Ovary (tissue), 9 donors: ENCODE data around the gene KCNB1. TPM values are rescaled to one million over a fixed set of nuclear protein-coding genes. Genes with fewer than 3 reads are reported as not detected.

Experiments used
- DNase-seq, 5 donors: peaks; one replicate each; pipeline ENCODE4 v3.0.0-alpha.2; 2019 to 2020
- H3K27ac ChIP-seq, 2 donors: fragments of 200-600 bp; one replicate each; pipeline versions ENCODE4 v1.5.1 to v1.8.0; 2019 to 2022
- H3K27me3 ChIP-seq: fragments of 200-600 bp; one replicate; pipeline ENCODE4 v1.8.0; 2022
- H3K36me3 ChIP-seq: fragments of 200-600 bp; sonication (generic); one replicate; pipeline ENCODE4 v1.5.1; 2019
- H3K4me1 ChIP-seq: one replicate; pipeline ENCODE4 v1.8.1; 2013; ENCODE audit warnings: mild to moderate bottlenecking, moderate library complexity; ENCODE audit not compliant: insufficient read depth
- H3K4me3 ChIP-seq: fragments of 200-600 bp; sonication (generic); one replicate; pipeline ENCODE4 v1.5.1; 2017
- H3K9me3 ChIP-seq, 2 donors: fragments of 200-600 bp in 1 of 2; sonication (generic) in 1 of 2; one replicate each; pipeline versions ENCODE4 v1.5.1 to v1.8.1; 2013 to 2019; ENCODE audit warnings: mild to moderate bottlenecking in 1 of 2, moderate library complexity in 1 of 2
- EP300 ChIP-seq: sonication (generic); formaldehyde crosslinking; IDR thresholded peaks from one replicate; pipeline ENCODE4 v1.6.1; 2017; ENCODE audit warnings: antibody characterized with exemption
- POLR2A ChIP-seq: fragments of 450-650 bp; IDR thresholded peaks from one replicate; pipeline ENCODE4 v1.6.1; 2017; ENCODE audit warnings: antibody characterized with exemption, mild to moderate bottlenecking, moderate library complexity
- WGBS, 3 donors: extraction: QIAGEN DNeasy Blood & Tissue Kit in 1 of 3; methylation state at CpG; one replicate each; pipeline versions ENCODE4 v1.1.5 to v1.1.7; 2013 to 2017; 5-methylcytosine and 5-hydroxymethylcytosine counted together
- intact Hi-C, 4 donors: fragments of 100-400 bp; cut with DNase I; formaldehyde crosslinking; loops; one replicate each; pipeline versions ENCODE4 v1.11.0 to v1.15.1; 2022 to 2023
- polyA plus RNA-seq, 2 donors: library from polyadenylated mRNA; stranded (reverse); fragments of 200-250 nt in 1 of 2; fragments of 350-450 nt in 1 of 2; fragmentation: Illumina TruSeq in 1 of 2; extraction: RNeasy Lipid Tissue Mini Kit (QIAGEN cat#74804) in 1 of 2; gene quantifications; one replicate each; pipeline ENCODE4 v1.2.3, GENCODE V29; 2013 to 2014
- total RNA-seq, 7 donors: library from RNA; depleted of rRNA in 2 of 7; stranded (reverse); fragments of >200 nt in 2 of 7; fragmentation: NEBNext Ultra II Directional in 3 of 7; extraction: Animal tissue kit (Norgen Biotek cat#: 25700) in 3 of 7; gene quantifications; one replicate each; pipeline versions ENCODE4 v1.1.0 to v1.2.4, GENCODE V29; 2016 to 2023
- TF ChIP-seq, protein P1 (sequence below), 3 donors: fragments of 450-650 bp in 2 of 3; fragments of 200-600 bp in 1 of 3; IDR thresholded peaks; one replicate each; pipeline versions ENCODE4 v1.5.1 to v1.8.0; 2016 to 2022; ENCODE audit warnings: antibody characterized with exemption in 3 of 3, mild to moderate bottlenecking in 1 of 3
- donor health status: DM: no; HTN: no; CAD: no; lungs with moderate emphysema.
- donor health status: DM: no; HTN: no; CAD: no.
- donor health status: Bipolar disorder and iron deficiency.
- donor health status: DM: yes; HTN: yes; CAD: no.
- donor health status: DM: no; HTN: no; CAD: no.
- donor health status: DM: yes; HTN: yes; CAD: no.

Gene KCNB1
- total and polyA plus RNA-seq, 9 donors, result 0.12 to 5.4 (median 1.3) TPM

DNA sequence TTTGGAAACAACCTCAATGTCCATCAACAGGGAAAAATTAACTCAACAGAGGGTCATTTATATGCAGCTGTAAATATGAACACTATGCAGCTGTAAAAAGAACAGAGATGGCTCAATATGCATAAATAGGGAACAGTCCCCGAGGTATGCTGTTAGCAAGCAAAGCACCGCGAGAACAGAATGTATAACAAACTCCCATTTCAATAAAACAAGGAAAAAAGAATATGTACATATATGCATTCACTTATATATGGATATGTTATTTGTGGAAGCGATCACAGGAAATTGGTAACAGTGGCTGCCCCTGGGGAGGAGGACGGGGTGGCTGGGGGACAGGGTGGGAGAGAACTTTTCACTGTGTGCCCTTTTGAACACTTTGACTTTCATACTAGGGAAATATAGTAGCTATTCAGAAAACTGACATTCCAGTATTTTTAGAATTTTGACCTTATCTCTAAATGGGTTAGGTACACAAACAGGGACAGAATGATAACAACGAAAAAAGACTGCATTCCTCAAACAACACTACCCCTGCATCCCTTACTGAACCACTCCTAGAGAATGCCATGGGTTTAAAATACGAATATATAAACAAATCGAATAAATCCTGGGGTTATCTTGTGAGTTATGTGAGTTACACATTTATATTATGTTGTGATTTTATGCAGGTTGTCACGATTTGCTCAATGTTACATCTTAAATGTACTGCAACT is 64.5 kb downstream of the KCNB1 start:
- no peak overlapping the region for H3K27ac ChIP-seq

DNA sequence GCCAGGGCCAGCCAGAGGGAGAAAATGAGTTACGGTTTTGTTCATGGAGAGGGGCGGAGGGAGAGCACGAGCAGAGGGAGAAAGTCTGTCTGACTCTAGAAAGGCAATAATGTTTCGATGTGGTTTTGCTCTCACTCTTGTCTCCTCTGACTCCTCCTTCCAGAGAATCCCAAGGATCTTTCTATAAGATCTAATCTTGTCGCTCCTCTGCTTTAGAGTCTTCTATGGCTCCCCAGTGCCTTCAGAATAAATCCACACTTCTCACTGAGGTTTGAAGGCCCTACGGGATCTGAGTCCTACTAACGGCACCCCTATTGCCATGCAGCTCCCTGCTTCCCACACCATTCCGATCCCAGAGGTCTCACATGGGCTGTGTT is 66.8 kb downstream of the KCNB1 start:
- intact Hi-C loops, result loop anchor here in 1 of 4 donors (10.0 kb wide), 1 partner anchor 189 kb away; no protein-coding TSS in a partner anchor
- 71 to 82% (median 81%) methylated on average over 8 of the region's 8 CpGs for WGBS, 3 donors
- Histone ChIP-seq H3K27me3 (no peaks in the 10 kb centered on the region), H3K4me1 (no peaks in the 10 kb centered on the region), H3K27ac (no peak overlapping the region), H3K4me3 (no peak overlapping the region), H3K9me3 (no peaks in the 10 kb centered on the region), H3K36me3 (no peaks in the 10 kb centered on the region)
- TF ChIP-seq, protein P1, sequence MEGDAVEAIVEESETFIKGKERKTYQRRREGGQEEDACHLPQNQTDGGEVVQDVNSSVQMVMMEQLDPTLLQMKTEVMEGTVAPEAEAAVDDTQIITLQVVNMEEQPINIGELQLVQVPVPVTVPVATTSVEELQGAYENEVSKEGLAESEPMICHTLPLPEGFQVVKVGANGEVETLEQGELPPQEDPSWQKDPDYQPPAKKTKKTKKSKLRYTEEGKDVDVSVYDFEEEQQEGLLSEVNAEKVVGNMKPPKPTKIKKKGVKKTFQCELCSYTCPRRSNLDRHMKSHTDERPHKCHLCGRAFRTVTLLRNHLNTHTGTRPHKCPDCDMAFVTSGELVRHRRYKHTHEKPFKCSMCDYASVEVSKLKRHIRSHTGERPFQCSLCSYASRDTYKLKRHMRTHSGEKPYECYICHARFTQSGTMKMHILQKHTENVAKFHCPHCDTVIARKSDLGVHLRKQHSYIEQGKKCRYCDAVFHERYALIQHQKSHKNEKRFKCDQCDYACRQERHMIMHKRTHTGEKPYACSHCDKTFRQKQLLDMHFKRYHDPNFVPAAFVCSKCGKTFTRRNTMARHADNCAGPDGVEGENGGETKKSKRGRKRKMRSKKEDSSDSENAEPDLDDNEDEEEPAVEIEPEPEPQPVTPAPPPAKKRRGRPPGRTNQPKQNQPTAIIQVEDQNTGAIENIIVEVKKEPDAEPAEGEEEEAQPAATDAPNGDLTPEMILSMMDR (IDR thresholded peaks at IDR 0.05), result no peak
- TF ChIP-seq POLR2A, result no peak
- TF ChIP-seq EP300, result no peak
- no peak for DNase-seq

More for the DNA sequence above, 64.5 kb downstream of the KCNB1 start:
- H3K27me3 ChIP-seq, result no peaks in the 10 kb centered on the region
- intact Hi-C loops, result loop anchor here in 1 of 4 donors (10.0 kb wide), 1 partner anchor 187 kb away; no protein-coding TSS in a partner anchor
- H3K4me1 ChIP-seq, result no peaks in the 10 kb centered on the region
- no peaks in the 10 kb centered on the region for H3K9me3 ChIP-seq
- DNase-seq, result no peak
- H3K36me3 ChIP-seq, result no peaks in the 10 kb centered on the region
- 31 to 45% (median 45%) methylated on average over 9 of the region's 9 CpGs for WGBS, 3 donors
- no peak overlapping the region for H3K4me3 ChIP-seq
- TF ChIP-seq EP300 (no peak), POLR2A (no peak)
- TF ChIP-seq, protein P1 (IDR thresholded peaks at IDR 0.05), result no peak

DNA sequence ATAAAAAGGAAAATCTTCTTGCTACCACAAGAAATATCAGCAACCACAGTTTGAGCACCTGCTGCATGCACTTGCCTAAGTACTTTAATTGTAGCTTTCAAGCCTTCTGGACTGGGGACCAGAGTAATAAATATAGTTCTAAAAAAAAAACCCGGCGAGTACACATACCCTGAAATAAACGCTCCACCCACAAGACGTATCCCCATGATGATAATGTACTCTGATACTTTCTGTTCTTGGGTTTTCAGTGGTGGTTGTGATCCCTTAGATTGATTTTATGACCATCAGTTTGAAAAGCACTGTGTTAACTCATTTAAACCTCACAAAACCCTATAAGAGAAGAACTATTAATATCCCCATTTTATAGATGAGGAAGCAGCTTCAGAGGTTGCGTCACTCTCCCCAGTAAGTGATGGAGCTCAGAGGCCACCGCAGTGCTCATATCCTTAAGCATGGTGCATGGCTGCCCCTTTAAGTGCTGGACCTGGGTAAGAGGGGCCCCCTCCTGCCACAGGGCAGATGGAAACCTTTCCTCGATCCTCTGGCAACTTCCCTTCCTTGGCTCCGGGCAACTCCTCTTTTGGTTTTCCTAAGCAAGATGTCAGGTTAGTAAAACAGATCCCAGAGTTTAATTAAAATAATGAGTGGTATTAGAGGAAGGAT is 67.3 kb downstream of the KCNB1 start:
- H3K27ac ChIP-seq, result no peak overlapping the region
- no peak for TF ChIP-seq EP300
- H3K27me3 ChIP-seq, result no peaks in the 10 kb centered on the region
- 59 to 65% (median 65%) methylated on average over 8 of the region's 8 CpGs for WGBS, 3 donors
- intact Hi-C loops, result loop anchor here in 1 of 4 donors (10.0 kb wide), 1 partner anchor 190 kb away; no protein-coding TSS in a partner anchor
- no peak for DNase-seq
- no peaks in the 10 kb centered on the region for H3K9me3 ChIP-seq
- H3K36me3 ChIP-seq, result no peaks in the 10 kb centered on the region
- H3K4me1 ChIP-seq, result no peaks in the 10 kb centered on the region
- H3K4me3 ChIP-seq, result no peak overlapping the region

DNA sequence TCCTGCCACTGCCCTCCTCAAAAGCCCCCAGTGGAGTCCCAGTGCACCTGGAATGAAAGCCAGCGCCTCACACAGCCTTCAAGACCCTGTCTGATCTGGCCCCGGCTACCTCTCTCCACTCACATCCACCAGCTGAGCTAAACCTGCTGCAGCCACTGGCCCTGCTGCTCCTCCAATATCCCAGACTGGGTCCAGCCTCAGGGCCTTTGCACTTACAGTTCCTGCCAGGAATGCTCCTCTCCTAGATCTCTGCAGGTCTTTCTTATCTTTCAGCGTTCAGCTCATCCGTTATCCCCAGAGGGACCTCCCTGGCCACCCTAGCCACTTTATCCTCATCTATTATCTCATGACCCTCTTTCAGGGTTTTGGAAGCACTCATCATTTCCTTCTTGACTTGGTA is 68.8 kb downstream of the KCNB1 start:
- WGBS, 3 donors, result 82 to 88% (median 85%) methylated on average over 4 of the region's 4 CpGs
- Histone ChIP-seq H3K9me3 (no peaks in the 10 kb centered on the region), H3K4me1 (no peaks in the 10 kb centered on the region), H3K4me3 (no peak overlapping the region), H3K36me3 (no peaks in the 10 kb centered on the region), H3K27me3 (no peaks in the 10 kb centered on the region), H3K27ac (no peak overlapping the region)
- no peak for DNase-seq
- intact Hi-C loops, result loop anchor here in 1 of 4 donors (10.0 kb wide), 1 partner anchor 191 kb away; no protein-coding TSS in a partner anchor
- TF ChIP-seq, protein P1 (IDR thresholded peaks at IDR 0.05), result no peak
- TF ChIP-seq EP300, result no peak
- no peak for TF ChIP-seq POLR2A
